Heart left ventricle (tissue), 13 donors: ENCODE data around the gene KCNC1.

Experiments used
- CTCF ChIP-seq, 12 donors: fragments of 200-600 bp; sonication (generic) in 4 of 12; IDR thresholded peaks; one replicate each; pipeline versions ENCODE4 v1.5.0 to v1.8.0; 2018 to 2022; ENCODE audit warnings: antibody characterized with exemption in 12 of 12, mild to moderate bottlenecking in 5 of 12
- POLR2A ChIP-seq, 2 donors: fragments of 450-650 bp; IDR thresholded peaks; one replicate each; pipeline ENCODE4 v1.6.1; 2017; ENCODE audit warnings: antibody characterized with exemption in 2 of 2, mild to moderate bottlenecking in 2 of 2, moderate library complexity in 2 of 2
- donor health status: ischemic (EF 13 %, LVEDD 7.1; RV severe dilation, severe dysfunction).
- donor health status: DM: no; HTN: yes; CAD: no.
- donor health status: DM: no; HTN: no; CAD: no.
- donor health status: ischemic (EF 25% LVEDD 6.9; RV normal size, moderate dysfunction).
- donor health status: ischemic (EF 25% LVEDD 5.7; RV mildly dilated, moderate dysfunction).
- donor health status: ischemic (EF 35%, LVEDD 5.7; RV mildly dilated, moderate dysfunction).
- donor health status: nonischemic (EF 11% LVEDD 7.7; RV severe dilation, severe dysfunction).
- donor health status: DM: yes; HTN: yes; CAD: no.
- donor health status: PGD.
- donor health status: ischemic (EF 29% LVEDD 5.4; RV normal size, mild dysfunction).
- donor health status: nonischemic (EF 23%, LVEDD 6.1; RV moderate dilation, normal function).

GRCh38 chr11:17791144-17791543, 56.6 kb downstream of the KCNC1 start:
- TF ChIP-seq CTCF (IDR thresholded peaks at IDR 0.05) (no peak), POLR2A (IDR thresholded peaks at IDR 0.05) (no peak)
